K562 (cell line): ENCODE measurements around the gene SVEP1. TPM values are rescaled to one million over a fixed set of nuclear protein-coding genes. Genes with fewer than 3 reads are reported as not detected.

Experiments
- ELF1 ChIP-seq: fragments of 200-800 bp; sonication (Bioruptor generic); IDR thresholded peaks from 2 replicates; pipeline ENCODE4 v1.6.1; 2016; ENCODE audit warnings: missing genetic modification characterization, missing compliant biosample characterization
- FOXA1 ChIP-seq: fragments of 450-650 bp; IDR thresholded peaks from 2 replicates; pipeline ENCODE4 v1.6.1; 2016; ENCODE audit warnings: mild to moderate bottlenecking, borderline replicate concordance
- HDGF ChIP-seq: fragments of 450-650 bp; IDR thresholded peaks from 2 replicates; pipeline ENCODE4 v1.6.1; 2016
- MAFG ChIP-seq: fragments of 450-650 bp; conservative IDR thresholded peaks from 2 replicates; pipeline ENCODE4 v1.6.1; 2016; ENCODE audit warnings: missing genetic modification characterization, missing compliant biosample characterization
- MAZ ChIP-seq, 2 experiments: fragments of 450-650 bp in 1 of 2; sonication (generic) in 1 of 2; formaldehyde crosslinking; IDR thresholded peaks in 1 of 2; conservative IDR thresholded peaks in 1 of 2; 2 replicates each; pipeline versions ENCODE4 v1.4.0 to v1.5.0; 2020; ENCODE audit warnings: mild to moderate bottlenecking in 1 of 2, missing genetic modification reagents in 1 of 2
- MTA2 ChIP-seq: fragments of 450-650 bp; IDR thresholded peaks from 2 replicates; pipeline ENCODE4 v1.6.1; 2016; ENCODE audit warnings: low read depth
- PCBP2 ChIP-seq: fragments of 200-400 bp; formaldehyde crosslinking; IDR thresholded peaks from 2 replicates; pipeline ENCODE4 v1.6.1; 2018; ENCODE audit warnings: low read length, low read depth, mild to moderate bottlenecking, moderate library complexity; ENCODE audit not compliant: poor library complexity, severe bottlenecking
- POLR2AphosphoS2 ChIP-seq: IDR thresholded peaks from 2 replicates; pipeline ENCODE4 v1.6.1; 2012; ENCODE audit warnings: low read length, improper control_type of control experiment
- PTRF ChIP-seq: fragments of 450-650 bp; IDR thresholded peaks from 2 replicates; pipeline ENCODE4 v1.6.1; 2016; ENCODE audit warnings: mild to moderate bottlenecking, missing genetic modification characterization, missing compliant biosample characterization
- RBM14 ChIP-seq: fragments of 200-400 bp; formaldehyde crosslinking; IDR thresholded peaks from 2 replicates; pipeline ENCODE4 v1.6.1; 2018; ENCODE audit warnings: low read depth, mild to moderate bottlenecking, low read length, moderate library complexity, borderline replicate concordance; ENCODE audit not compliant: insufficient read depth
- RBM39 ChIP-seq: fragments of 200-400 bp; formaldehyde crosslinking; optimal IDR thresholded peaks from 2 replicates; pipeline ENCODE3; 2018; ENCODE audit warnings: low read depth, low read length
- RNF2 ChIP-seq: sonication (generic); IDR thresholded peaks from 2 replicates; pipeline ENCODE4 v1.6.1; 2016
- RREB1 ChIP-seq: fragments of 250-450 bp; sonication (Bioruptor Pico); IDR thresholded peaks from 2 replicates; pipeline ENCODE4 v1.4.0; 2020
- TCF3 ChIP-seq: sonication (generic); formaldehyde crosslinking; IDR thresholded peaks from 2 replicates; pipeline ENCODE4 v1.4.0; 2020; ENCODE audit warnings: mild to moderate bottlenecking, missing genetic modification reagents
- ZKSCAN8 ChIP-seq: fragments of 200-800 bp; sonication (Bioruptor generic); IDR thresholded peaks from 2 replicates; pipeline ENCODE4 v1.6.1; 2016; ENCODE audit warnings: missing genetic modification characterization, missing compliant biosample characterization
- ZNF436 ChIP-seq: fragments of 250-450, 450-650 bp; sonication (Bioruptor Pico); formaldehyde crosslinking; IDR thresholded peaks from 2 replicates; pipeline ENCODE4 v1.7.0; 2020; ENCODE audit warnings: mild to moderate bottlenecking
- ZNF561 ChIP-seq: fragments of 450-650 bp; formaldehyde crosslinking; conservative IDR thresholded peaks from 2 replicates; pipeline ENCODE4 v1.4.0; 2020; ENCODE audit warnings: mild to moderate bottlenecking, moderate library complexity
- polyA plus RNA-seq, 8 experiments: library from polyadenylated mRNA; depleted of rRNA in 4 of 8; stranded (reverse) in 5 of 8; unstranded in 3 of 8; fragments of >200 nt; fragmentation: Nextera tagmentation in 2 of 8; fragmentation: Illumina TruSeq in 1 of 8; extraction: Ambion mirVana in 2 of 8; extraction: Trizol in 1 of 8; gene quantifications; 2 replicates each; pipeline versions ENCODE4 v1.2.1 to v1.2.3, GENCODE V29; 2011 to 2014; ENCODE audit warnings: inconsistent platforms in 1 of 8, missing spikeins in 1 of 8
- total RNA-seq, 7 experiments: library from RNA; depleted of rRNA in 6 of 7; stranded (reverse); fragments of >200 nt in 6 of 7; fragmentation: Illumina TruSeq in 2 of 7; extraction: Trizol in 2 of 7; gene quantifications; 2 replicates each; pipeline versions ENCODE4 v1.2.1 to v1.2.3, GENCODE V29; 2011 to 2021; ENCODE audit warnings: low replicate concordance in 1 of 7
- TF ChIP-seq, protein P1 (sequence below): fragments of 200-800 bp; sonication (Bioruptor generic); IDR thresholded peaks from 2 replicates; pipeline ENCODE4 v1.6.1; 2017; ENCODE audit warnings: missing genetic modification characterization, missing compliant biosample characterization
- TF ChIP-seq, protein P2 (sequence below): fragments of 250-450 bp; sonication (Bioruptor Pico); IDR thresholded peaks from 2 replicates; pipeline ENCODE4 v1.8.0; 2022; ENCODE audit warnings: moderate library complexity, mild to moderate bottlenecking, inconsistent platforms
- TF ChIP-seq, protein P3 (sequence below): fragments of 250-450 bp; sonication (Bioruptor Pico); IDR thresholded peaks from 2 replicates; pipeline ENCODE4 v1.8.0; 2022; ENCODE audit warnings: inconsistent platforms

Gene SVEP1
- total and polyA plus RNA-seq, 9 of the 15 experiments (the other 6 are each of a cell fraction or from before 2014, with no cell fraction given): 0.20 to 0.84 (median 0.43) TPM

DNA sequence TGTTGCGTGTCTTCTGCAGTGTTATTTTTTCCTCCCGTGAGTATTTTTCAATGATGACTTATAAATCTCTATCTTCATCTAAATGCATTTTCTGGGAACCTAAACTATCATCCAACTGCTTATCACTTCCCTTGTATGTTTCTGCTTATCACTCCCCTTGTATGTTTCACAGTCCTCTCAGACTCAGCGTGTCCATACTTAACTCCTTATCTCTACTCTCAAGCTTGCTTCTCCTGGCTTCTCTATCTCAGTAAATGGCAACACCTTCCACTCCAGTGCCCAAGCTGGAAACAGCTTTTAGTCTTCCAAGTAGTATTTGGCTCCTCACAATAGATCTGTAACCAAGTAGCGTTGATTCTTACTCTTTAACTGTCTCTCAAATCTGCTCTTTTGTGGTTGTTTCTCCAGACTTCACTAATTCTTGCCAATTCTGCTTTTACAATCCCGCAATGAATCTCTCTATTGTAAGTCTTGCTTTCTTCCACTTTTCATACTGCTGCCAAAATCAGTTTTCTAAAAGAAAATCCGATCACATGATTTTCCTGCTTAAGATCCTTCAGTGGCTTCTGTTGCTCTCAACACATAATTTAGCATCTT, 208.0 kb downstream of the SVEP1 start (continued):
- TF ChIP-seq MTA2 (peak; percentile 100), RBM39 (no peak), FOXA1 (no peak), MAFG (tag) (peak; percentile 66), PCBP2 (no peak), TCF3 (peak; percentile 98), MAZ (CRISPR knock-in tag; conservative IDR thresholded peaks at IDR 0.05 in 1 of 2, IDR thresholded peaks at IDR 0.05 in 1 of 2) (peak; percentile 65 to 72; a peak in 3 of 4 replicates), POLR2AphosphoS2 (no peak), ZNF561 (CRISPR knock-in tag) (no peak), ZNF436 (no peak), ZKSCAN8 (peak; percentile 87), RBM14 (no peak), ELF1 (tag) (0 out of 2 replicates have a peak, but pooled peaks have one; percentile 30), RREB1 (CRISPR knock-in tag) (no peak), RNF2 (peak; percentile 82), HDGF (no peak), PTRF (tag) (no peak)
- TF ChIP-seq, protein P1, sequence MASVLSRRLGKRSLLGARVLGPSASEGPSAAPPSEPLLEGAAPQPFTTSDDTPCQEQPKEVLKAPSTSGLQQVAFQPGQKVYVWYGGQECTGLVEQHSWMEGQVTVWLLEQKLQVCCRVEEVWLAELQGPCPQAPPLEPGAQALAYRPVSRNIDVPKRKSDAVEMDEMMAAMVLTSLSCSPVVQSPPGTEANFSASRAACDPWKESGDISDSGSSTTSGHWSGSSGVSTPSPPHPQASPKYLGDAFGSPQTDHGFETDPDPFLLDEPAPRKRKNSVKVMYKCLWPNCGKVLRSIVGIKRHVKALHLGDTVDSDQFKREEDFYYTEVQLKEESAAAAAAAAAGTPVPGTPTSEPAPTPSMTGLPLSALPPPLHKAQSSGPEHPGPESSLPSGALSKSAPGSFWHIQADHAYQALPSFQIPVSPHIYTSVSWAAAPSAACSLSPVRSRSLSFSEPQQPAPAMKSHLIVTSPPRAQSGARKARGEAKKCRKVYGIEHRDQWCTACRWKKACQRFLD (CRISPR knock-in tag): peak; percentile 97
- TF ChIP-seq, protein P2, sequence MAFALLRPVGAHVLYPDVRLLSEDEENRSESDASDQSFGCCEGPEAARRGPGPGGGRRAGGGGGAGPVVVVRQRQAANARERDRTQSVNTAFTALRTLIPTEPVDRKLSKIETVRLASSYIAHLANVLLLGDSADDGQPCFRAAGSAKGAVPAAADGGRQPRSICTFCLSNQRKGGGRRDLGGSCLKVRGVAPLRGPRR: no peak
- TF ChIP-seq, protein P3, sequence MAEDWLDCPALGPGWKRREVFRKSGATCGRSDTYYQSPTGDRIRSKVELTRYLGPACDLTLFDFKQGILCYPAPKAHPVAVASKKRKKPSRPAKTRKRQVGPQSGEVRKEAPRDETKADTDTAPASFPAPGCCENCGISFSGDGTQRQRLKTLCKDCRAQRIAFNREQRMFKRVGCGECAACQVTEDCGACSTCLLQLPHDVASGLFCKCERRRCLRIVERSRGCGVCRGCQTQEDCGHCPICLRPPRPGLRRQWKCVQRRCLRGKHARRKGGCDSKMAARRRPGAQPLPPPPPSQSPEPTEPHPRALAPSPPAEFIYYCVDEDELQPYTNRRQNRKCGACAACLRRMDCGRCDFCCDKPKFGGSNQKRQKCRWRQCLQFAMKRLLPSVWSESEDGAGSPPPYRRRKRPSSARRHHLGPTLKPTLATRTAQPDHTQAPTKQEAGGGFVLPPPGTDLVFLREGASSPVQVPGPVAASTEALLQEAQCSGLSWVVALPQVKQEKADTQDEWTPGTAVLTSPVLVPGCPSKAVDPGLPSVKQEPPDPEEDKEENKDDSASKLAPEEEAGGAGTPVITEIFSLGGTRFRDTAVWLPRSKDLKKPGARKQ (CRISPR knock-in tag): no peak
